RPMI7951 (cell line): Measurements from ENCODE around the gene NPB. TPM values are rescaled to one million over a fixed set of nuclear protein-coding genes. Genes with fewer than 3 reads are reported as not detected.
A peak's percentile ranks its signal among the peaks of the same experiment; 100 is the strongest.
"Not testable (repeated sequence)": the region's sequence is repeated elsewhere in the genome, so short reads cannot be mapped to it uniquely, and the experiment has no call there.

ENCODE experiments used
- DNase-seq: peaks from one replicate; pipeline ENCODE4 v3.0.0-alpha.2; 2012; ENCODE audit warnings: low read depth
- total RNA-seq: library from RNA; depleted of rRNA; stranded (reverse); fragments of >200 nt; shearing (Covaris generic); gene quantifications from 2 replicates; pipeline ENCODE4 v1.2.3, GENCODE V29; 2014

Gene NPB
- total RNA-seq, 1 experiment from 2014 or later, result 3.7 TPM

DNA sequence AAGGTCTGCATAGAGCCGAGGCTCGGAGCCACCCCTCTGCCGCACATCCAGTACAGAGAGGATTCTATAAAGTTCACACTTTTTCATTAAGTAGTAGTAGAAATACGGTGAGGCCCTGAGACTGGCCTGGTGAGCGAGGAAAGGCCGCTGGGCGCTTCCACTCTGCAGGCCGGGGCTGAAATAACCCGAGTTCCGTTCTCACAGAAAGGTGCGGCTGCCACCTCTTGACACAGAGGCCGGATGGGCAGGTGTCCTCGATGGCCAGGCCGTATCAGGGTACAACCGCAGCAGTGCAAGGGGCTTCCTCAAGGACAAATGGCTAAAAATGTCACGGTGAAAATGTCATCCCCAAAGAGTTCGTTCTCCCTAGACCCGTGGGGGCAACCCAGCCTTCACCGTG is 9.9 kb downstream of the NPB start:
- DNase-seq, result no peak

GRCh38 chr17:81912441-81913309 is 10.6 kb downstream of the NPB start:
- DNase-seq, result no peak

- no peak for DNase-seq
Measured at GRCh38 chr17:81913394-81914102, 11.5 kb downstream of the NPB start.

DNA sequence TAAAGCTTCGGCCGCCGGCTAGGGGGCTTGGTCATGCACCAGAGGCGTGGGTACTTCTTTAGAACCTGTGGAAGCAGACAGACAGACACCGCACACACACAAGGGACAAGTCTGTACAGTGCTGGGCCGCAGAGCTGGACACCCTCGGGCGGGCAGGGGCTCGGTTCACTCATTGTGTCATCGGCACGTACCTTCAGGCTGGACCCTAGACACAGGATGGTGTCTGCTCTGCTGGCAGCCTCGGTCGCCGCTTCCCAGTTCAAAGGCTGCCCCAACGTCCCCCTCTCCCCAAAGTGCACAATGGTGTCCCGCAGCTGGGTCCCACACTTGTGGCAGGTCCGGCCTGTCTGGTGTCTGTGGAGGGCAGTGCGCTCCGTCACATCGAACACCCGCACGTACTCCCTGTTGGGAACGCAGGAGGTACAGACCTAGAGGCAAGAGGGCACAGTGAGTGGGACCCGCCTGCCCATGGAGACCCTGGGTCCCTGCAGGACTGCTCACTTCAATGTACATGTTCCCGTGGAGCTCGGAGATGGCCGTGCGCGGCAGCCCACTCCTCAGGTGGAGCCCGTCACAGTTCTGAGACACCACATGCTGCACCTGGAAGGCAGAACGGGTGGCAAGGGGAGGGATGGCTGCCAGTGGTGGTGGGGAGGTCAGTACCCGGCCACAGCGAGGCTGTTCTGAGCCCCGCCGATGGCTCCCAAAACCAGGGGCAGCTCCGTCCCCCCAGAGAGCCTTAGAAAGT is 12.2 kb downstream of the NPB start:
- no peak for DNase-seq

DNA sequence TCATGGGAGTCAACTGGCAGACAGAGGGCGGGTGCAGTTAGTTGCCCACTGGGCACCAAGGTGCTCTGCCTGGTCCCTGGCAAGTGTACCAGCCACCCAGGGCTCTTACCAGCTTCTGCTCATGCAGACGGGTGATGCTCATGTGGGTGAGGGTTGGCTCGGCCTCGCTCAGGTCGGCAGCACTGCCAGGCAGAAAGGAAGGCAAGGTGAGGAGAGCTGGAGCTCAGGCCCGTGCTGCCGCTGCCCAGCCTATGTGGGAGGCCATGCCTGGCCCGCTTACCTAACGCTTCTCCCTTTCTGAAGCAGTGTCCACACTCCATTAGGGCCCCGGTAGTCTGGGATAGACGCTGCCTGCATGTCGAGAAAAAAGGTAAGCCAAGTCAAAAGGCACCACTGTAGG is 13.3 kb downstream of the NPB start:
- DNase-seq, result no peak

DNA sequence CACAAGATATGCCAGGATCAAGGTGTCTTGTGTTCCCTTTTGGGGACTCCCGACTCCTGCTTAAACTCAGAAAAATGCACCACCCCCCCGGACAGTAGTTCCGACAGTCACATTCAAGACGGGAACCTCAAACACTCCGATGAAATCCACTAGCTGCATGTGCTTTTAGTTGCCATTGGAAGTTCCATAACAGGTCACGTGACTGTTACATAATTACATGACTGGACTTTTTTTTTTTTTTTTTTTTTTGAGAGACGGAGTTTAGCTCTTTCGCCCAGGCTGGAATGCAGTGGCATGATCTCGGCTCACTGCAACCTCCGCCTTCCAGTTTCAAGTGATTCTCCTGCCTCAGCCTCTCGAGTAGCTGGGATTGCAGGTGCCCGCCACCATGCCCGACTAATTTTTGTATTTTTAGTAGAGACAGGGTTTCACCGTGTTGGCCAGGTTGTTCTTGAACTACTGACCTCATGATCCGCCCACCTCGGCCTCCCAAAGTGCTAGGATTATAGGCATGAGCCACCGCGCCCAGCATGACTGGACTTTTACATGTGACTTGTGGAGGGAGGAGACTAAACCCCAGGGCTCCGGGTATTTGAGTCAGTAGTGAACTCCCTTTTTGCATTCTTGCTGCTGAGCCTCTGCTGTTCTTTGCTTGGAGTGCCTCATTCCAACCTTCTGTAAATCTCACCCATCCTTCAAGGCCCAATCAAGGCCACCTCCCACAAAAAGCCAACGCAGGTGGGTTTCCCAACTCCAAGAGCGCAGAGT is 14.4 kb downstream of the NPB start:
- DNase-seq, result peak; percentile 68

GRCh38 chr17:81917565-81918332 is 15.7 kb downstream of the NPB start, which contains the start of gene SIRT7:
Gene SIRT7 (minus strand): TSS chr17:81918176. CDS start chr17:81918131, 45 bp downstream.
- peak; percentile 63 for DNase-seq

DNA sequence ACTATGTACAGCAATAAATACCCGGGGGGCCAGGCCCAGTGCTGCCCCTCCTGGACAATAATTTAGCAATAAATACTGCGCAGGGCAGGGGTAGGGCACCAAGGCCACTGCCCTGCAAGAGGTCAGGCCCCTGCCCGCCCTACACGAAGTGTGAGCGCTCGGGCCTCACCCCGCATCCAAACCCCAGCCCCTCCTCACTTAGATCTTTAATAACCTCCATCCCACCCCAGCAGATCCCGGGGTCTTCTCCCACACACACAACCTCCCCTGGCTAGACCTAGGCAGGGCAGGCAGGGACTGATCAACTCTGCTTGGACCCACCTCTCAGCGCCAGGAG is 16.3 kb downstream of the NPB start:
- not testable (repeated sequence) for DNase-seq

GRCh38 chr17:81918832-81919545 is 17.0 kb downstream of the NPB start:
- no peak for DNase-seq

GRCh38 chr17:81920612-81921536 is 18.8 kb downstream of the NPB start:
- no peak for DNase-seq

- no peak for DNase-seq
Measured at GRCh38 chr17:81921537-81921862, 19.5 kb downstream of the NPB start.

DNA sequence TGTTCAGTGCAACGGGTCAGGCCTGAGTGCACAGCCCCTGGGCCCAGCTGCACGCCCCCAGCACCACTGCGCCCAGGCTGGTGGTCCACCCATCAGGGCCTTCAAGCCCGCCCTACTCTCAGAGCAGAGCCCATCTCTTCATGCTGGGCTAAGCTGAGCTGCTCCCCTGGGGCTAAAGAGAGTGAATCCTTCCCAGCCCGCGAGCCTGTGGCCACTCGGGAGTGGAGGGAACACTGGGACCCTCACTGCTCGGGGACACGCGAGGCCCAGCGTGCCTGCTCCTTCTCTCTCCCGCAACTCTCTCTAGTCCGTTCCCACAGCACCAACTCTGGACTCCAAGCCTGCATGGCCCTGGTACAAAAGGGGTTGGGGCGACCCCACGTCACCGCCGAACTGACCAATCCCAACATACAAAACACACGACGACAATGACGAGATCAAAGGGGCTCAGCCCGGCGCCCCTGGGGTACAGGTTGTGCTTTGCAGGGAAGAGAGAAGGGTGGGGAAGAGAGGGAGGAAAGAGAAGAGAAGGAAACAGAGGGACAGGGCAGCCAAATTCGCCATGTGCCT is 20.0 kb downstream of the NPB start:
- DNase-seq, result no peak

GRCh38 chr17:81922566-81923301 is 20.7 kb downstream of the NPB start:
- DNase-seq, result no peak

- peak; percentile 72 for DNase-seq
Measured at GRCh38 chr17:81923302-81924260, 21.5 kb downstream of the NPB start.

- DNase-seq, result no peak
Measured at GRCh38 chr17:81924557-81925532, 22.8 kb downstream of the NPB start.
